H1 (cell line): Measurements from ENCODE around the gene CCDC82. TPM values are rescaled to one million over a fixed set of nuclear protein-coding genes. Genes with fewer than 3 reads are reported as not detected.

ENCODE experiments used
- CTCF ChIA-PET: fragments of 300-600 bp; sonication (Branson Sonifier 250); formaldehyde crosslinking; loops from one replicate; lab custom pipeline; 2021; ENCODE audit not compliant: partially characterized antibody; lab: Charles Lee
- POLR2A ChIA-PET: fragments of 300-600 bp; sonication (Branson Sonifier 250); formaldehyde crosslinking; loops from one replicate; lab custom pipeline; 2021; ENCODE audit warnings: inconsistent platforms; ENCODE audit not compliant: partially characterized antibody; lab: Charles Lee
- DNase-seq, 2 experiments: peaks; one replicate each; pipeline versions ENCODE4 v3.0.0 to v3.0.0-alpha.2; 2010 to 2022; ENCODE audit warnings: low spot score in 2 of 2, low read depth in 1 of 2, mixed read lengths in 1 of 2
- FAIRE-seq: peaks from 2 replicates; lab custom pipeline; 2011; peaks lifted over from hg19 to GRCh38; lab: Jason Lieb, UNC
- H2AFZ ChIP-seq: 2 replicates; pipeline ENCODE4 v1.8.1; 2012; ENCODE audit warnings: low read length, inconsistent platforms
- H2AK5ac ChIP-seq: 2 replicates; pipeline ENCODE4 v1.6.1; 2013; ENCODE audit warnings: low read depth, low read length
- H2BK120ac ChIP-seq: replicated peaks from 2 replicates; pipeline ENCODE3; 2013; ENCODE audit warnings: low read depth, low read length, inconsistent platforms
- H2BK12ac ChIP-seq: 2 replicates; pipeline ENCODE4 v1.6.1; 2013; ENCODE audit warnings: low read depth, low read length
- H2BK15ac ChIP-seq: 2 replicates; pipeline ENCODE4 v1.6.1; 2013; ENCODE audit warnings: low read length
- H2BK20ac ChIP-seq: 2 replicates; pipeline ENCODE4 v1.6.1; 2013; ENCODE audit warnings: low read length
- H2BK5ac ChIP-seq: 2 replicates; pipeline ENCODE4 v1.6.1; 2013; ENCODE audit warnings: low read depth, low read length
- H3K14ac ChIP-seq: 2 replicates; pipeline ENCODE4 v1.6.1; 2013; ENCODE audit warnings: inconsistent platforms; ENCODE audit not compliant: insufficient read length
- H3K18ac ChIP-seq: 2 replicates; pipeline ENCODE4 v1.6.1; 2013; ENCODE audit warnings: low read length; ENCODE audit errors: extremely low read depth
- H3K23ac ChIP-seq: 2 replicates; pipeline ENCODE4 v1.6.1; 2013; ENCODE audit warnings: inconsistent platforms; ENCODE audit not compliant: insufficient read length
- H3K23me2 ChIP-seq: 2 replicates; pipeline ENCODE4 v1.6.1; 2013; ENCODE audit warnings: low read depth, low read length
- H3K27ac ChIP-seq: 2 replicates; pipeline ENCODE4 v1.6.1; 2011; ENCODE audit warnings: low read depth, low read length, inconsistent platforms
- H3K27me3 ChIP-seq, 4 experiments: replicated peaks in 1 of 4; 1 replicate in 1 of 4; 2 replicates in 3 of 4; pipeline versions ENCODE4 v1.6.1 to v1.8.1; 2011 to 2013; ENCODE audit warnings: low read length in 3 of 4, mild to moderate bottlenecking in 3 of 4, inconsistent platforms in 2 of 4, mixed read lengths in 2 of 4, moderate library complexity in 1 of 4; ENCODE audit not compliant: control insufficient read depth in 3 of 4, insufficient read depth in 3 of 4; ENCODE audit errors: extremely low read depth in 1 of 4
- H3K36me3 ChIP-seq, 4 experiments: 2 replicates each; pipeline versions ENCODE4 v1.6.1 to v1.8.1; 2011 to 2013; ENCODE audit warnings: mild to moderate bottlenecking in 4 of 4, low read length in 3 of 4, moderate library complexity in 2 of 4, control low read depth in 1 of 4, inconsistent platforms in 1 of 4; ENCODE audit not compliant: insufficient read depth in 4 of 4, control insufficient read depth in 2 of 4
- H3K4ac ChIP-seq: replicated peaks from 2 replicates; pipeline ENCODE3; 2013; ENCODE audit warnings: low read length, low read depth, mixed read lengths, inconsistent platforms; ENCODE audit not compliant: insufficient read length
- H3K4me1 ChIP-seq, 4 experiments: replicated peaks in 1 of 4; 1 replicate in 1 of 4; 2 replicates in 3 of 4; pipeline versions ENCODE4 v1.6.1 to v1.8.1; 2011 to 2013; ENCODE audit warnings: low read length in 3 of 4, inconsistent platforms in 2 of 4, mixed read lengths in 1 of 4; ENCODE audit not compliant: insufficient read depth in 4 of 4, control insufficient read depth in 3 of 4
- H3K4me2 ChIP-seq, 2 experiments: 2 replicates each; pipeline versions ENCODE4 v1.6.1 to v1.8.1; 2011 to 2013; ENCODE audit warnings: low read depth in 2 of 2, low read length in 2 of 2, control low read depth in 1 of 2, inconsistent platforms in 1 of 2, mild to moderate bottlenecking in 1 of 2; ENCODE audit not compliant: insufficient read depth in 1 of 2
- H3K4me3 ChIP-seq, 4 experiments: fragments of 200-600, 300-600 bp in 1 of 4; sonication (generic), shearing (Covaris generic), sonication (Bioruptor Twin) in 1 of 4; 2 replicates each; pipeline versions ENCODE4 v1.5.1 to v1.8.1; 2011 to 2016; ENCODE audit warnings: low read length in 4 of 4, low read depth in 3 of 4, control low read depth in 2 of 4, inconsistent platforms in 2 of 4, mild to moderate bottlenecking in 2 of 4, mixed read lengths in 1 of 4, moderate library complexity in 1 of 4; ENCODE audit not compliant: insufficient read depth in 2 of 4; ENCODE audit errors: extremely low read depth in 1 of 4
- H3K56ac ChIP-seq: replicated peaks from 2 replicates; pipeline ENCODE3; 2013; ENCODE audit warnings: low read depth, mild to moderate bottlenecking, mixed read lengths, low read length, inconsistent platforms; ENCODE audit not compliant: insufficient read length
- H3K79me1 ChIP-seq: 2 replicates; pipeline ENCODE4 v1.6.1; 2013; ENCODE audit warnings: low read depth, low read length, control low read depth
- H3K79me2 ChIP-seq, 2 experiments: 2 replicates each; pipeline versions ENCODE4 v1.6.1 to v1.8.1; 2012 to 2013; ENCODE audit warnings: low read length in 2 of 2, mild to moderate bottlenecking in 2 of 2, inconsistent platforms in 1 of 2; ENCODE audit not compliant: insufficient read depth in 2 of 2, control insufficient read depth in 1 of 2
- H3K9ac ChIP-seq, 4 experiments: replicated peaks in 1 of 4; 1 replicate in 1 of 4; 2 replicates in 3 of 4; pipeline versions ENCODE4 v1.6.1 to v1.8.1; 2011 to 2013; ENCODE audit warnings: low read depth in 3 of 4, low read length in 3 of 4, control low read depth in 2 of 4, mild to moderate bottlenecking in 2 of 4, moderate library complexity in 2 of 4, inconsistent platforms in 1 of 4; ENCODE audit errors: extremely low read depth in 1 of 4
- H3K9me3 ChIP-seq, 2 experiments: 2 replicates each; pipeline versions ENCODE4 v1.6.1 to v1.8.1; 2012 to 2013; ENCODE audit warnings: mild to moderate bottlenecking in 2 of 2, moderate library complexity in 2 of 2, control low read depth in 1 of 2, inconsistent platforms in 1 of 2, low read depth in 1 of 2, low read length in 1 of 2, mixed read lengths in 1 of 2; ENCODE audit not compliant: insufficient read depth in 2 of 2
- H4K20me1 ChIP-seq, 2 experiments: replicated peaks in 1 of 2; 2 replicates each; pipeline versions ENCODE3 to v1.8.1; 2011 to 2013; ENCODE audit warnings: inconsistent platforms in 2 of 2, low read length in 2 of 2, mild to moderate bottlenecking in 1 of 2; ENCODE audit not compliant: insufficient read depth in 2 of 2, control insufficient read depth in 1 of 2
- H4K5ac ChIP-seq: 2 replicates; pipeline ENCODE4 v1.6.1; 2013; ENCODE audit warnings: low read length, low read depth, mixed read lengths, inconsistent platforms; ENCODE audit not compliant: insufficient read length
- H4K8ac ChIP-seq: 2 replicates; pipeline ENCODE4 v1.8.0; 2013; ENCODE audit warnings: mild to moderate bottlenecking, moderate library complexity, low read length, inconsistent platforms; ENCODE audit not compliant: insufficient read depth; ENCODE audit errors: extremely low read depth
- H4K91ac ChIP-seq: replicated peaks from 2 replicates; pipeline ENCODE3; 2013; ENCODE audit warnings: low read length, mixed read lengths, inconsistent platforms; ENCODE audit not compliant: insufficient read length
- CEBPB ChIP-seq: IDR thresholded peaks from 2 replicates; pipeline ENCODE4 v1.6.1; 2012; ENCODE audit warnings: low read depth, low read length
- HDAC6 ChIP-seq: IDR thresholded peaks from one replicate; pipeline ENCODE4 v1.7.1; 2012; ENCODE audit warnings: low read depth, mild to moderate bottlenecking, inconsistent platforms, low read length, moderate library complexity
- JUND ChIP-seq: IDR thresholded peaks from 2 replicates; pipeline ENCODE4 v1.6.1; 2011; ENCODE audit warnings: mild to moderate bottlenecking, improper control_type of control experiment, low read length
- KDM5A ChIP-seq: fragments of 200-600 bp; IDR thresholded peaks from 2 replicates; pipeline ENCODE4 v1.7.1; 2012; ENCODE audit warnings: mild to moderate bottlenecking, low read length, inconsistent platforms, mixed read lengths
- NRF1 ChIP-seq: IDR thresholded peaks from 2 replicates; pipeline ENCODE4 v1.6.1; 2011; ENCODE audit warnings: mild to moderate bottlenecking, low read depth, low read length, improper control_type of control experiment
- RAD21 ChIP-seq, 2 experiments: IDR thresholded peaks in 1 of 2; conservative IDR thresholded peaks in 1 of 2; 2 replicates each; pipeline ENCODE4 v1.6.1; 2011; ENCODE audit warnings: low read depth in 2 of 2, low read length in 2 of 2, improper control_type of control experiment in 1 of 2, inconsistent platforms in 1 of 2, mild to moderate bottlenecking in 1 of 2, moderate library complexity in 1 of 2
- RNF2 ChIP-seq: fragments of 200-900, 300-1000 bp; sonication (generic); IDR thresholded peaks from 2 replicates; pipeline ENCODE4 v1.7.1; 2016; ENCODE audit warnings: borderline replicate concordance, low read depth, mild to moderate bottlenecking, antibody characterized with exemption, low read length; ENCODE audit not compliant: poor library complexity, severe bottlenecking; ENCODE audit errors: missing control alignments
- SIRT6 ChIP-seq: IDR thresholded peaks from one replicate; pipeline ENCODE4 v1.7.1; 2012; ENCODE audit warnings: low read length, inconsistent platforms
- SP2 ChIP-seq: IDR thresholded peaks from 2 replicates; pipeline ENCODE4 v1.6.1; 2012; ENCODE audit warnings: mild to moderate bottlenecking, low read length, inconsistent platforms
- TAF1 ChIP-seq: IDR thresholded peaks from 2 replicates; pipeline ENCODE4 v1.6.1; 2011; ENCODE audit warnings: mild to moderate bottlenecking, low read depth, low read length
- YY1 ChIP-seq: IDR thresholded peaks from 2 replicates; pipeline ENCODE4 v1.6.1; 2011; ENCODE audit warnings: low read depth, mild to moderate bottlenecking, low read length
- WGBS, 2 experiments: shearing (Covaris generic) in 1 of 2; methylation state at CpG; one replicate each; pipeline versions ENCODE4 v1.1.6 to v1.1.7; 2013 to 2015; ENCODE audit warnings: low lambda C conversion rate in 2 of 2, mixed read lengths in 2 of 2, inconsistent platforms in 1 of 2, low coverage in 1 of 2, missing lambda C conversion rate in 1 of 2; ENCODE audit not compliant: insufficient replicate concordance in 2 of 2, insufficient coverage in 1 of 2, insufficient read length in 1 of 2; ENCODE audit errors: extremely low coverage in 1 of 2, missing lambda C conversion rate in 1 of 2; 5-methylcytosine and 5-hydroxymethylcytosine counted together
- polyA plus RNA-seq, 7 experiments: library from polyadenylated mRNA; depleted of rRNA in 3 of 7; stranded (reverse) in 5 of 7; unstranded in 2 of 7; fragments of >200 nt in 5 of 7; fragments of 200-250 nt in 2 of 7; gene quantifications; 1 replicate in 5 of 7; 2 replicates in 1 of 7; 4 replicates in 1 of 7; pipeline versions ENCODE4 v1.2.1 to v1.2.3, GENCODE V29; 2011 to 2013; ENCODE audit warnings: missing spikeins in 2 of 7, mixed read lengths in 2 of 7
- total RNA-seq: library from RNA; stranded (reverse); fragmentation: NEBNext Ultra II Directional; extraction: Animal tissue kit (Norgen Biotek cat#: 25700); gene quantifications from 2 replicates; pipeline ENCODE4 v1.2.1, GENCODE V29; 2021

The CCDC82 gene
- total and polyA plus RNA-seq, 2 of the 8 experiments (the other 6 are each of a cell fraction or from before 2014, with no cell fraction given): 6.0 to 15.2 TPM

GRCh38 chr11:96329419-96329818 lies 60.3 kb downstream of the CCDC82 start:
- no peaks in the 10 kb centered on the region for H3K27me3 ChIP-seq
- H3K23ac ChIP-seq: no peak overlapping the region
- no peak for DNase-seq
- H3K79me2 ChIP-seq: peaks cover 0 to 23% of the 10 kb centered on the region in 2 experiments; a peak in 2 of 4 replicates
- no peak for FAIRE-seq
- no peak overlapping the region for H2BK5ac ChIP-seq
- no peak overlapping the region for H2BK15ac ChIP-seq
- no peak overlapping the region for H3K14ac ChIP-seq
- no peaks in the 10 kb centered on the region for H3K36me3 ChIP-seq
- H3K56ac ChIP-seq: no peak overlapping the region
- H2AFZ ChIP-seq: no peak overlapping the region
- no peaks in the 10 kb centered on the region for H3K79me1 ChIP-seq
- no peak overlapping the region for H4K8ac ChIP-seq
- no peak overlapping the region for H2AK5ac ChIP-seq
- peaks cover 3 to 18% (median 12%) of the 10 kb centered on the region in 4 experiments; a peak in 5 of 7 replicates for H3K4me1 ChIP-seq
- ChIA-PET POLR2A (no interaction called here), CTCF (interaction anchor here (3.7 kb wide), 1 partner anchor 13 kb away, joined by 33 read pairs; the partner anchor contains the start of gene MAML2)
- H3K23me2 ChIP-seq: no peaks in the 10 kb centered on the region
- 95% methylated on average over 1 of the region's 1 CpG; no CpG with 5 or more reads in 1 of the 2 experiments for WGBS, 2 experiments
- no peak overlapping the region for H2BK120ac ChIP-seq
- H4K5ac ChIP-seq: no peak overlapping the region
- H3K4me2 ChIP-seq: no peak overlapping the region
- no peaks in the 10 kb centered on the region for H3K9me3 ChIP-seq
- no peak for TF ChIP-seq TAF1
- TF ChIP-seq CEBPB: no peak
- no peak for TF ChIP-seq RAD21 (IDR thresholded peaks at IDR 0.05 in 1 of 2, conservative IDR thresholded peaks at IDR 0.05 in 1 of 2; ENCODE audit: low read depth in 2 of 2, low read length in 2 of 2)
- no peak for TF ChIP-seq KDM5A
- TF ChIP-seq SP2: no peak
- TF ChIP-seq SIRT6: no peak
- no peak for TF ChIP-seq RNF2
- no peak for TF ChIP-seq NRF1
- TF ChIP-seq HDAC6: no peak
- no peak for TF ChIP-seq YY1
- no peak for TF ChIP-seq JUND
- TF ChIP-seq, all 59 proteins: peak for 0
- no peak overlapping the region for H3K27ac ChIP-seq
- H2BK20ac ChIP-seq: no peak overlapping the region
- no peak overlapping the region for H3K4ac ChIP-seq
- H3K9ac ChIP-seq: no peak overlapping the region
- H4K91ac ChIP-seq: no peak overlapping the region
- no peak overlapping the region for H2BK12ac ChIP-seq
- H3K4me3 ChIP-seq: no peak overlapping the region
- no peaks in the 10 kb centered on the region for H4K20me1 ChIP-seq
- H3K18ac ChIP-seq: no peak overlapping the region
